GM10248 (cell line): ENCODE data around the gene MGST2.

Experiments used
- CTCF ChIA-PET: fragments of 300-600 bp; sonication (Branson Sonifier 250); formaldehyde crosslinking; extraction: SDS; loops from one replicate; lab custom pipeline; 2021; ENCODE audit warnings: antibody characterized with exemption; lab: Yijun Ruan, JAX
- POLR2A ChIA-PET: fragments of 350-650 bp; sonication (Branson Sonifier 250); formaldehyde crosslinking; extraction: SDS; loops from one replicate; lab custom pipeline; 2020; ENCODE audit warnings: antibody characterized with exemption; lab: Yijun Ruan, JAX
- DNase-seq: peaks from one replicate; pipeline ENCODE4 v3.0.0; 2012; ENCODE audit errors: extremely low spot score
- CTCF ChIP-seq: IDR thresholded peaks from 2 replicates; pipeline ENCODE4 v1.5.1; 2012; ENCODE audit warnings: mild to moderate bottlenecking, low read depth; ENCODE audit errors: extremely low read depth, missing control alignments, control extremely low read depth

The MGST2 gene

GRCh38 chr4:139709660-139710059 lies 44.0 kb downstream of the MGST2 start:
- no peak for TF ChIP-seq CTCF
- ChIA-PET CTCF (interaction anchor here (1.1 kb wide), 1 partner anchor 10 kb away, joined by 4 read pairs; no protein-coding TSS in a partner anchor), POLR2A (no interaction called here)
- DNase-seq: no peak

GRCh38 chr4:139710073-139710472 lies 44.5 kb downstream of the MGST2 start:
- TF ChIP-seq CTCF: no peak
- ChIA-PET CTCF (interaction anchor here (1.1 kb wide), 1 partner anchor 9 kb away, joined by 4 read pairs; no protein-coding TSS in a partner anchor), POLR2A (no interaction called here)
- no peak for DNase-seq

GRCh38 chr4:139711461-139711860 lies 45.8 kb downstream of the MGST2 start:
- no peak for DNase-seq
- CTCF ChIA-PET: no interaction called here
- TF ChIP-seq CTCF: no peak
- POLR2A ChIA-PET: no interaction called here

- TF ChIP-seq CTCF: no peak
- ChIA-PET CTCF (no interaction called here), POLR2A (no interaction called here)
- no peak for DNase-seq
These were observed 47.3 kb downstream of the MGST2 start for GRCh38 chr4:139712882-139713281.

- TF ChIP-seq CTCF: no peak
- ChIA-PET CTCF (interaction anchor here (1.0 kb wide), 1 partner anchor 10 kb away, joined by 3 read pairs; no protein-coding TSS in a partner anchor), POLR2A (no interaction called here)
- no peak for DNase-seq
These were observed 50.2 kb downstream of the MGST2 start for GRCh38 chr4:139715746-139716391.

GRCh38 chr4:139718358-139718757 lies 52.7 kb downstream of the MGST2 start:
- ChIA-PET POLR2A (no interaction called here), CTCF (no interaction called here)
- no peak for DNase-seq
- TF ChIP-seq CTCF: no peak

GRCh38 chr4:139718833-139719232 lies 53.2 kb downstream of the MGST2 start:
- DNase-seq: no peak
- TF ChIP-seq CTCF: no peak
- POLR2A ChIA-PET: no interaction called here
- CTCF ChIA-PET: interaction anchor here (1.2 kb wide), 1 partner anchor 9 kb away, joined by 4 read pairs; no protein-coding TSS in a partner anchor
